IMR-90 (cell line): ENCODE data around the gene BAZ2A. TPM values are rescaled to one million over a fixed set of nuclear protein-coding genes. Genes with fewer than 3 reads are reported as not detected.

Experiments used
- ATAC-seq: fragments of 200-7000 bp; cut with Tn5 transposase; 2 replicates; pipeline ENCODE4 v1.9.1; 2020; ENCODE audit warnings: low read depth, mild to moderate bottlenecking, moderate library complexity
- BruUV-seq: library from RNA; stranded (reverse); fragments of 400-500 nt; replicated peaks from 2 replicates; lab custom pipeline; 2021; lab: Mats Ljungman, UMichigan
- CTCF ChIA-PET: fragments of 300-600 bp; formaldehyde crosslinking; extraction: SDS; loops from one replicate; lab custom pipeline; 2021; ENCODE audit warnings: antibody characterized with exemption; lab: Yijun Ruan, JAX
- POLR2A ChIA-PET: fragments of 300-600 bp; sonication (Branson Sonifier 250); formaldehyde crosslinking; loops from one replicate; lab custom pipeline; 2022; ENCODE audit warnings: antibody characterized with exemption; ENCODE audit not compliant: unreplicated experiment; lab: Charles Lee
- DNase-seq: peaks from one replicate; pipeline ENCODE4 v3.0.0; 2013
- H2AFZ ChIP-seq: replicated peaks from 2 replicates; pipeline ENCODE3; 2013; ENCODE audit warnings: low read length, mild to moderate bottlenecking; ENCODE audit not compliant: poor library complexity
- H2AK5ac ChIP-seq: 2 replicates; pipeline ENCODE4 v1.6.1; 2013; ENCODE audit warnings: low read depth, low read length, inconsistent platforms
- H2AK9ac ChIP-seq: replicated peaks from 2 replicates; pipeline ENCODE3; 2013; ENCODE audit warnings: mild to moderate bottlenecking, low read depth, low read length, moderate library complexity; ENCODE audit not compliant: poor library complexity
- H2BK120ac ChIP-seq: 2 replicates; pipeline ENCODE4 v1.6.1; 2013; ENCODE audit warnings: low read depth, low read length, inconsistent platforms
- H2BK15ac ChIP-seq: 3 replicates; pipeline ENCODE4 v1.6.1; 2013; ENCODE audit warnings: low read depth, low read length, inconsistent platforms
- H2BK20ac ChIP-seq: 2 replicates; pipeline ENCODE4 v1.6.1; 2013; ENCODE audit warnings: low read depth, mild to moderate bottlenecking, inconsistent platforms, low read length, moderate library complexity
- H2BK5ac ChIP-seq: 2 replicates; pipeline ENCODE4 v1.6.1; 2013; ENCODE audit warnings: mild to moderate bottlenecking, low read depth, low read length, inconsistent platforms; ENCODE audit not compliant: poor library complexity, severe bottlenecking
- H3K14ac ChIP-seq: replicated peaks from 2 replicates; pipeline ENCODE4 v1.6.1; 2013; ENCODE audit warnings: low read depth, low read length, inconsistent platforms
- H3K18ac ChIP-seq: 2 replicates; pipeline ENCODE4 v1.6.1; 2013; ENCODE audit warnings: low read depth, low read length, control low read depth
- H3K23ac ChIP-seq: 2 replicates; pipeline ENCODE4 v1.6.1; 2013; ENCODE audit warnings: low read depth, low read length, inconsistent platforms
- H3K27ac ChIP-seq: 2 replicates; pipeline ENCODE4 v1.5.1; 2013; ENCODE audit warnings: mild to moderate bottlenecking, control low read depth, low read length; ENCODE audit not compliant: insufficient read depth
- H3K27me3 ChIP-seq: 2 replicates; pipeline ENCODE4 v1.6.1; 2013; ENCODE audit warnings: low read length; ENCODE audit not compliant: control insufficient read depth, insufficient read depth
- H3K36me3 ChIP-seq: 2 replicates; pipeline ENCODE4 v1.6.1; 2013; ENCODE audit warnings: low read length, mixed read lengths; ENCODE audit not compliant: control insufficient read depth, insufficient read depth
- H3K4ac ChIP-seq: 2 replicates; pipeline ENCODE4 v1.6.1; 2013; ENCODE audit warnings: low read depth, low read length, inconsistent platforms
- H3K4me1 ChIP-seq: 2 replicates; pipeline ENCODE4 v1.6.1; 2013; ENCODE audit warnings: low read length, mixed read lengths; ENCODE audit not compliant: control insufficient read depth, insufficient read depth
- H3K4me2 ChIP-seq: 2 replicates; pipeline ENCODE4 v1.6.1; 2013; ENCODE audit warnings: low read depth, mild to moderate bottlenecking, control low read depth, low read length, moderate library complexity
- H3K4me3 ChIP-seq: 2 replicates; pipeline ENCODE4 v1.5.1; 2013; ENCODE audit warnings: low read depth, mild to moderate bottlenecking, control low read depth, low read length, moderate library complexity; ENCODE audit not compliant: insufficient read depth
- H3K56ac ChIP-seq: 2 replicates; pipeline ENCODE4 v1.6.1; 2013; ENCODE audit warnings: low read length, inconsistent platforms; ENCODE audit not compliant: insufficient read depth; ENCODE audit errors: extremely low read depth
- H3K79me1 ChIP-seq, 2 experiments: 2 replicates each; pipeline ENCODE4 v1.6.1; 2013; ENCODE audit warnings: low read length in 2 of 2, inconsistent platforms in 1 of 2, low read depth in 1 of 2
- H3K9ac ChIP-seq: 2 replicates; pipeline ENCODE4 v1.6.1; 2013; ENCODE audit warnings: low read depth, low read length, control low read depth
- H3K9me1 ChIP-seq: 2 replicates; pipeline ENCODE4 v1.6.1; 2013; ENCODE audit warnings: low read length, inconsistent platforms; ENCODE audit not compliant: insufficient read depth
- H3K9me3 ChIP-seq: 2 replicates; pipeline ENCODE4 v1.6.1; 2013; ENCODE audit warnings: low read length; ENCODE audit not compliant: control insufficient read depth, insufficient read depth
- H4K20me1 ChIP-seq: 2 replicates; pipeline ENCODE4 v1.6.1; 2013; ENCODE audit warnings: low read length, inconsistent platforms; ENCODE audit not compliant: insufficient read depth
- H4K5ac ChIP-seq: 2 replicates; pipeline ENCODE4 v1.6.1; 2013; ENCODE audit warnings: mild to moderate bottlenecking, low read depth, low read length, control low read depth
- H4K8ac ChIP-seq, 2 experiments: 2 replicates each; pipeline ENCODE4 v1.6.1; 2013; ENCODE audit warnings: low read depth in 2 of 2, low read length in 2 of 2, control low read depth in 1 of 2, inconsistent platforms in 1 of 2
- H4K91ac ChIP-seq: 2 replicates; pipeline ENCODE4 v1.6.1; 2013; ENCODE audit warnings: low read depth, low read length, inconsistent platforms; ENCODE audit not compliant: insufficient read depth
- CTCF ChIP-seq: conservative IDR thresholded peaks from 2 replicates; pipeline ENCODE4 v1.5.1; 2012; ENCODE audit warnings: mild to moderate bottlenecking, low read depth, low read length, improper control_type of control experiment
- ELK1 ChIP-seq: fragments of 150-350 bp; IDR thresholded peaks from 2 replicates; pipeline ENCODE4 v1.6.1; 2016; ENCODE audit warnings: low read depth, mild to moderate bottlenecking, low read length, moderate library complexity, borderline replicate concordance
- FOS ChIP-seq: fragments of 150-350 bp; IDR thresholded peaks from 2 replicates; pipeline ENCODE4 v1.6.1; 2016; ENCODE audit warnings: low read depth, low read length
- MAFK ChIP-seq: IDR thresholded peaks from 2 replicates; pipeline ENCODE4 v1.6.1; 2012; ENCODE audit warnings: low read depth, low read length, improper control_type of control experiment
- MXI1 ChIP-seq: IDR thresholded peaks from 2 replicates; pipeline ENCODE4 v1.6.1; 2012; ENCODE audit warnings: low read depth, mild to moderate bottlenecking, low read length, moderate library complexity, borderline replicate concordance
- NFE2L2 ChIP-seq: fragments of 150-350 bp; IDR thresholded peaks from 2 replicates; pipeline ENCODE4 v1.6.1; 2016; ENCODE audit warnings: low read depth, mild to moderate bottlenecking, low read length
- RAD21 ChIP-seq: IDR thresholded peaks from 2 replicates; pipeline ENCODE4 v1.6.1; 2012; ENCODE audit warnings: low read length, improper control_type of control experiment
- RFX5 ChIP-seq: IDR thresholded peaks from 2 replicates; pipeline ENCODE4 v1.8.0; 2012; ENCODE audit warnings: low read depth, mild to moderate bottlenecking, low read length, moderate library complexity
- SMC3 ChIP-seq: fragments of 150-350 bp; IDR thresholded peaks from 2 replicates; pipeline ENCODE4 v1.6.1; 2016; ENCODE audit warnings: low read depth, mild to moderate bottlenecking, antibody characterized with exemption, low read length, moderate library complexity
- WGBS, 2 experiments: methylation state at CpG; one replicate each; pipeline versions ENCODE4 v1.1.5 to v1.1.7; 2013; ENCODE audit warnings: missing lambda C conversion rate in 2 of 2; ENCODE audit not compliant: insufficient read length in 1 of 2; ENCODE audit errors: extremely low coverage in 2 of 2; 5-methylcytosine and 5-hydroxymethylcytosine counted together
- dilution Hi-C: fragments of 300-500 bp; cut with HindIII; formaldehyde crosslinking; loops from one replicate; pipeline ENCODE4 v1.14.3; 2018; ENCODE audit warnings: low sequenced_read_pairs; ENCODE audit not compliant: unreplicated experiment
- in situ Hi-C: fragments of 300-500 bp; cut with MboI; formaldehyde crosslinking; loops from 3 replicates; pipeline ENCODE4 v1.14.3; 2019; ENCODE audit warnings: low sequenced_read_pairs, inconsistent platforms, mixed read lengths
- intact Hi-C: fragments of 100-400 bp; cut with micrococcal nuclease; formaldehyde crosslinking; loops from 2 replicates; pipeline ENCODE4 v1.10.0; 2022
- polyA plus RNA-seq, 3 experiments: library from polyadenylated mRNA; depleted of rRNA; stranded (reverse); fragments of >200 nt; gene quantifications; 2 replicates each; pipeline ENCODE4 v1.2.3, GENCODE V29; 2012; ENCODE audit warnings: low replicate concordance in 1 of 3
- total RNA-seq: library from RNA; depleted of rRNA; stranded (reverse); fragments of >200 nt; gene quantifications from 2 replicates; pipeline ENCODE4 v1.2.3, GENCODE V29; 2012

Gene BAZ2A
- total and polyA plus RNA-seq, 2 of the 4 experiments (the other 2 are of a cell fraction) = 15.4 to 42.8 TPM

GRCh38 chr12:56670836-56671235 is 40.7 kb upstream of the BAZ2A start:
- no peak for DNase-seq
- in situ Hi-C loops = no loop called here
- no peaks in the 10 kb centered on the region for H3K27me3 ChIP-seq
- peak overlapping the region; percentile 47; the same call in 1 of the 2 replicates for H3K27ac ChIP-seq
- H3K9me3 ChIP-seq = no peaks in the 10 kb centered on the region
- WGBS, 2 experiments = no CpG with 5 or more reads among the region's 4 CpGs
- H4K5ac ChIP-seq = peak overlapping the region; percentile 54; the same call in 1 of the 2 replicates
- peaks cover 33% of the 10 kb centered on the region for H3K36me3 ChIP-seq
- H2AK9ac ChIP-seq = no peak overlapping the region
- no peak overlapping the region for H3K23ac ChIP-seq
- H4K20me1 ChIP-seq = peaks cover 46% of the 10 kb centered on the region
- ATAC-seq = no peak
- H3K79me1 ChIP-seq = peaks cover 25 to 60% of the 10 kb centered on the region in 2 experiments
- H3K18ac ChIP-seq = no peak overlapping the region
- dilution Hi-C loops = no loop called here
- H2BK120ac ChIP-seq = no peak overlapping the region
- BruUV-seq = no TSS peak
- peaks cover 7% of the 10 kb centered on the region; the same call in 1 of the 2 replicates for H3K4me1 ChIP-seq
- H2BK15ac ChIP-seq = no peak overlapping the region
- CTCF ChIA-PET = no interaction called here
- no peak overlapping the region for H2BK5ac ChIP-seq
- H3K56ac ChIP-seq = no peak overlapping the region
- POLR2A ChIA-PET = no interaction called here
- no peak overlapping the region for H3K4ac ChIP-seq
- intact Hi-C loops = no loop called here
- H4K91ac ChIP-seq = no peak overlapping the region
- H3K9me1 ChIP-seq = peaks cover 5% of the 10 kb centered on the region; the same call in 1 of the 2 replicates
- no peak overlapping the region for H2BK20ac ChIP-seq
- no peak for TF ChIP-seq ELK1
- no peak for TF ChIP-seq CTCF
- no peak for TF ChIP-seq SMC3
- TF ChIP-seq MXI1 = no peak
- no peak for TF ChIP-seq RAD21
- no peak for TF ChIP-seq RFX5
- TF ChIP-seq NFE2L2 = no peak
- TF ChIP-seq FOS = no peak
- TF ChIP-seq MAFK = no peak
- no peak overlapping the region for H2AFZ ChIP-seq
- no peak overlapping the region for H2AK5ac ChIP-seq
- no peak overlapping the region for H3K9ac ChIP-seq
- no peak overlapping the region for H4K8ac ChIP-seq
- H3K4me3 ChIP-seq = no peak overlapping the region
- no peak overlapping the region for H3K4me2 ChIP-seq
- no peak overlapping the region for H3K14ac ChIP-seq
